HG02678 (cell line): Measurements from ENCODE around the gene ERRFI1.
A peak's percentile ranks its signal among the peaks of the same experiment; 100 is the strongest.
"Not testable (repeated sequence)": the region's sequence is repeated elsewhere in the genome, so short reads cannot be mapped to it uniquely, and the experiment has no call there.

Source experiments
- ATAC-seq: cut with Tn5 transposase; IDR thresholded peaks from one replicate; pipeline ENCODE4 v1.9.1; 2021; ENCODE audit warnings: mild to moderate bottlenecking, moderate library complexity; ENCODE audit not compliant: unreplicated experiment

The ERRFI1 gene, protein sequence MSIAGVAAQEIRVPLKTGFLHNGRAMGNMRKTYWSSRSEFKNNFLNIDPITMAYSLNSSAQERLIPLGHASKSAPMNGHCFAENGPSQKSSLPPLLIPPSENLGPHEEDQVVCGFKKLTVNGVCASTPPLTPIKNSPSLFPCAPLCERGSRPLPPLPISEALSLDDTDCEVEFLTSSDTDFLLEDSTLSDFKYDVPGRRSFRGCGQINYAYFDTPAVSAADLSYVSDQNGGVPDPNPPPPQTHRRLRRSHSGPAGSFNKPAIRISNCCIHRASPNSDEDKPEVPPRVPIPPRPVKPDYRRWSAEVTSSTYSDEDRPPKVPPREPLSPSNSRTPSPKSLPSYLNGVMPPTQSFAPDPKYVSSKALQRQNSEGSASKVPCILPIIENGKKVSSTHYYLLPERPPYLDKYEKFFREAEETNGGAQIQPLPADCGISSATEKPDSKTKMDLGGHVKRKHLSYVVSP

GRCh38 chr1:8026153-8026975 lies at the start of gene ERRFI1:
ERRFI1 (minus strand) TSS chr1:8026309; CDS start chr1:8015619, 10,690 bp downstream.
- ATAC-seq, result peak; percentile 89

DNA sequence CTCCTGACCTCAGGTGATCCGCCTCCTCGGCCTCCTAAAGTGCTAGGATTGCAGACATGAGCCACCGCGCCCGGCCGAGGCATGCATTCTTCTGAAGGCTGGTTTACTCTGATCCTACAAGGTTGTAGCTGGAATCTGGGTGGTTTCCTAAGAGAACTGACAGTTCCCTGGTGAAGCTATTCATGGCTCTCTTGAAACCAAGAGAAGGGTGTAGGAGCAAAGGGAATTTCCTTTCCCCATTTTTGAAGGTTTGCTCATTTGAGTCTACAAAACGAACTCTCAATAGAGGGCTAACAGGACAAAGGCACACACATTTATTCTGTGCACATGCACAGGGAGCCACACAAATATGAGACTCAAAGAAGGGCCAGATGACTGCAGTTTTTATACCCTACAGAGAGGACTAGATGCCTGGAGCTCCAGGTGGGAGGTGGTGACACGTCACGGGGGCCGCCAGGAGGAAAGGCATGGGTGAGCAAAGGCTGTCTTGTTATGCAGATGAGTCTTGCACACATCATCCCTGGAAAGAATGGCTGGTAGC lies 49.5 kb upstream of the ERRFI1 start:
- no peak for ATAC-seq

- ATAC-seq, result no peak
Observed at GRCh38 chr1:8073112-8073855, 47.2 kb upstream of the ERRFI1 start.

DNA sequence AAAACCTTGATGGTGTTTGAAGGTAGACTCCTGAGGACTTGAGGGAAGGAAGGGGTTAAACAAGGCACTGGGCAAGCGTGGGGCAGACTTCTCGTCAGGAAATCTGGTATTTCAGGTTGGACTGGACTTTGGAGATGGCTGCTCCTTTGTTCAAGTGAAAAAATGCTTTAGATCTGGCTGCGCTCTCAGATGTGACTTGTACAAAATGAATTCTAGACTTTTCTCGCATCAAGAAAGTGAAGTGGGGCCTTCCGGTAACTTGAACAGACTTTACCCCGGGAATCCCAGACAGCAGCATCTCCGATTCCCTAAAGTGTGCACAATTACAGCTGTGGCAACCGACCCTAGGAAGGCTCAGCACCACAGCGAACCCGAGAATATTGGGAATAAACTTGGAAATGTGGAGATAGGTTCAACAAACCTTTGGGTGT lies 44.3 kb upstream of the ERRFI1 start:
- no peak for ATAC-seq

DNA sequence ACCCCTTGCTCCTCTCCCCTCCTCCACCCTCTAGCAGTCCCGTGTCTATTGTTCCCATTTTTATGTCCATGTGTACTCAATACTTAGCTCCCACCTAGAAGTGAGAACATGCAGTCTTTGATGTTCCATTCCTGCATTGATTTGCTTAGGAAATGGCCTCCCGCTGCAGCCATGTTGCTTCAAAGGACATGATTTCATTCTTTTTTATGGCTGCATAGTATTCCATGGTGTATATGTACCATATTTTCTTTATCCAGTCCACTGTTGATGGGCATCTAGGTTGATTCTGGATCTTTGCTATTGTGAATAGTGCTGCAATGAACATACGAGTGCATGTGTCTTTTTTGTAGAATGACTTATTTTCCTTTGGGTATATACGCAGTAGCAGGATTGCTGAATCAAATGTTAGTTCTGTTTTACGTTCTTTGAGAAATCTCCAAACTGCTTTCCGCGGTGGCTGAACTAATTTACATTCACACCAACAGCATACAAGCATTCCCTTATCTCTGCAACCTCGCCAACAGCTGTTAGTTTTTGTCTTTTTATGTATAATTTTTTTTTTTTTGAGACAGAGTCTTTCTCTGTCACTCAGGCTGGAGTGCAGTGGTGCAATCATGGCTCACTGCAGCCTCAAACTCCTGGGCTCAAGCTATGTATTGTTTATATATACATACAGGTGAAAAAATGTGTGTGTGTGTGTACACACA lies 43.7 kb upstream of the ERRFI1 start:
- ATAC-seq, result not testable (repeated sequence)

- no peak for ATAC-seq
Observed at GRCh38 chr1:8065369-8065768, 39.3 kb upstream of the ERRFI1 start.

GRCh38 chr1:8063298-8064036 lies 37.4 kb upstream of the ERRFI1 start:
- no peak for ATAC-seq

DNA sequence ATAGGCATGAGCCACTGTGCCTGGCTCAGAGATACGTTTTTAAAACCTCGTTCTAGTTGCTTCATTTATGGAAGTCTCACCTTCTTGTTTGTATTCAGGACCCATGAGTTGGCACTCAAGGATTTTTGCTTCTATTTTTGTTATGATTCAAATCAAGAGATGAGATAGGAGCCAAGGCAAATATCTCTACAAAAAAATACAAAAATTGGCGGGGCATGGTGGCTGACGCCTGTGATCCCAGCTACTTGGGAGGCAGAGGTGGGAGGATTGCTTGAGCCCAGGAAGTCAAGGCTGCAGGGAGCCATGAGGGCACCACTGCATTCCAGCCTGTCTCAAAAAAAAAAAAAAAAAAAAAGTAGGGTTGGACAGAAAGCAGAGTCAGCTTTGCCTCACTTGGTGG lies 36.8 kb upstream of the ERRFI1 start:
- ATAC-seq, result no peak

GRCh38 chr1:8061673-8062386 lies 35.7 kb upstream of the ERRFI1 start:
- no peak for ATAC-seq

DNA sequence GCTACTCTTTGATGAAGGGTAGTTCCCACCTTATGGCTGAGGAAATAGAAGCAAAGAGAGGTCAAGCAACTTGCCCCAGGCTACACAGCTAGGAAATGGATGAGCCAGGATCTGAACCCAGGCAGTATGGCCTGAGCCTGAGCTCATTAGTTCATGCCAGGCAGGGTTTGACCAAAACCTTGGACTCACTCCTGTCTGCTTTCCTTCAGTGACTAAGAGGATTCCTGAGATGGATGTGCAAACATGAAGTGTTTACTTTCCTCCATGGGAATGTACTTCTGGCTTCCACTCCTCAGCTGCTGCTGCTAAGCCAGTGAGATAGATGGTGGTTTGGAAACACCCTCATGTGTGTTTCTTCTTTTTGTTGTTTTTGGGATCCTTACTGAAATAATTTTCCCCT lies 35.1 kb upstream of the ERRFI1 start:
- ATAC-seq, result no peak

DNA sequence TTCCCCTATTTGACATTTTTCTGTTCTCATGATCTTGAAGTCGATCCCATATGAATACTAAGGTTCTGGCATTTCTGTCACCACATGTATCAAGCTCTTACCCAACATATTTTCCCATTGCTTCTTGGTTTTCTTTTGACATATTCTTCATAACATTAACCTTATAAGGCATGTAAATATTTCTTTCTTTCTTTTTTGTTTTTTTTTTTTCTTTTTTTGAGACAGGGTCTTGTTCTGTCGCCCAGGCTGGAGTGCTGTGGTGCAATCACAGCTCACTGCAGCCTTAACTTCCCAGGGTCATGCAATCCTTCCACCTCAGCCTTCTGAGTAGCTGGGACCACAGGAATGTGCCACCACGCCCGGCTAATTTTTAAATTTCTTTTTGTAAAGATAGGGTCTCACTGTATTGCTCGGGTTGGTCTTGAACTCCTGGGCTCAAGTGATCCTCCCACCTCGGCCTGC lies 33.1 kb upstream of the ERRFI1 start:
- ATAC-seq, result no peak

DNA sequence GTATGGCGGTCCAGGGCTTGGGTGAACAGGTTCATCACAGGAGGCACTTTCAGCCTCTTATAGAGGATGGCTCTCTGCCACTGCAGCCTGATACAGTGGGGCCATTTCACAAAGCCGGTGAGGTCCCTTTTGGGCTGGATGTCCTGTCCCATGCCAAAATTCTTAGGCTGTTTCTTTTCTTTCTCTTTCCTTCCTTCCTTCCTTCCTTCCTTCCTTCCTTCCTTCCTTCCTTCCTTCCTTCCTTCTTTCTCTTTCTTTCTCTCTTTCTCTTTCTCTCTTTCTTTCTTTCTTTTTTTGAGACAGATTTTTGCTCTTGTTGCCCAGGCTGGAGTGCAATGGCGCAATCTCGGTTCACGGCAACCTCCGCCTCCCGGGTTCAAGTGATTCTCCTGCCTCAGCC lies 31.7 kb upstream of the ERRFI1 start:
- not testable (repeated sequence) for ATAC-seq

DNA sequence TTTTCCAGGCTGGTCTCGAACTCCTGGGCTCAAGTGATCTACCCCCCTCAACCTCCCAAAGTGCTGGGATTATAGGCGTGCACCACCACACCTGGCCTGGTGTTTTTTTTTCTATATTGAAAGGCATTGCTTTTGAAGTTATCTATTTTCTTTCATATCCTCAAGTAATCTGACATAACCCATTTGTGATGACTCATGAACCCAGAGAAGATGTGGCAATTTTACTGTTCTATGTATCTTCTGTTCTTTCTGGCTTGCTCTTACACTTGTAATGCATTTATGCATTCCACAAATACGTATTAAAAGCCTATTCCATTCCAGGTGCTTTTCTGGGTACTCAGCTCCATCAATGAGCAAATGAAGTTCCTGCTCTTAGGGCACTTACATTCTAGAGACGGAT lies 29.9 kb upstream of the ERRFI1 start:
- no peak for ATAC-seq

GRCh38 chr1:8053878-8054567 lies 27.9 kb upstream of the ERRFI1 start:
- ATAC-seq, result no peak

GRCh38 chr1:8051650-8052049 lies 25.5 kb upstream of the ERRFI1 start:
- ATAC-seq, result no peak

GRCh38 chr1:8049229-8049628 lies 23.1 kb upstream of the ERRFI1 start:
- ATAC-seq, result not testable (repeated sequence)

GRCh38 chr1:8047686-8048445 lies 21.8 kb upstream of the ERRFI1 start:
- ATAC-seq, result no peak

GRCh38 chr1:8047112-8047511 lies 21.0 kb upstream of the ERRFI1 start:
- no peak for ATAC-seq
